Measurements from ENCODE around the gene GTF3C1. TPM values are rescaled to one million over a fixed set of nuclear protein-coding genes. Genes with fewer than 3 reads are reported as not detected.

GTF3C1 gene, protein sequence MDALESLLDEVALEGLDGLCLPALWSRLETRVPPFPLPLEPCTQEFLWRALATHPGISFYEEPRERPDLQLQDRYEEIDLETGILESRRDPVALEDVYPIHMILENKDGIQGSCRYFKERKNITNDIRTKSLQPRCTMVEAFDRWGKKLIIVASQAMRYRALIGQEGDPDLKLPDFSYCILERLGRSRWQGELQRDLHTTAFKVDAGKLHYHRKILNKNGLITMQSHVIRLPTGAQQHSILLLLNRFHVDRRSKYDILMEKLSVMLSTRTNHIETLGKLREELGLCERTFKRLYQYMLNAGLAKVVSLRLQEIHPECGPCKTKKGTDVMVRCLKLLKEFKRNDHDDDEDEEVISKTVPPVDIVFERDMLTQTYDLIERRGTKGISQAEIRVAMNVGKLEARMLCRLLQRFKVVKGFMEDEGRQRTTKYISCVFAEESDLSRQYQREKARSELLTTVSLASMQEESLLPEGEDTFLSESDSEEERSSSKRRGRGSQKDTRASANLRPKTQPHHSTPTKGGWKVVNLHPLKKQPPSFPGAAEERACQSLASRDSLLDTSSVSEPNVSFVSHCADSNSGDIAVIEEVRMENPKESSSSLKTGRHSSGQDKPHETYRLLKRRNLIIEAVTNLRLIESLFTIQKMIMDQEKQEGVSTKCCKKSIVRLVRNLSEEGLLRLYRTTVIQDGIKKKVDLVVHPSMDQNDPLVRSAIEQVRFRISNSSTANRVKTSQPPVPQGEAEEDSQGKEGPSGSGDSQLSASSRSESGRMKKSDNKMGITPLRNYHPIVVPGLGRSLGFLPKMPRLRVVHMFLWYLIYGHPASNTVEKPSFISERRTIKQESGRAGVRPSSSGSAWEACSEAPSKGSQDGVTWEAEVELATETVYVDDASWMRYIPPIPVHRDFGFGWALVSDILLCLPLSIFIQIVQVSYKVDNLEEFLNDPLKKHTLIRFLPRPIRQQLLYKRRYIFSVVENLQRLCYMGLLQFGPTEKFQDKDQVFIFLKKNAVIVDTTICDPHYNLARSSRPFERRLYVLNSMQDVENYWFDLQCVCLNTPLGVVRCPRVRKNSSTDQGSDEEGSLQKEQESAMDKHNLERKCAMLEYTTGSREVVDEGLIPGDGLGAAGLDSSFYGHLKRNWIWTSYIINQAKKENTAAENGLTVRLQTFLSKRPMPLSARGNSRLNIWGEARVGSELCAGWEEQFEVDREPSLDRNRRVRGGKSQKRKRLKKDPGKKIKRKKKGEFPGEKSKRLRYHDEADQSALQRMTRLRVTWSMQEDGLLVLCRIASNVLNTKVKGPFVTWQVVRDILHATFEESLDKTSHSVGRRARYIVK (N-terminal part only)
- total RNA-seq: 10 to 100 TPM; 39.8 to 47.7 TPM
- long read RNA-seq, donor 1, full-length matches to known transcripts: 3 of 23 reads
- long read RNA-seq, donor 1, partial matches to known transcripts: 15 of 23 reads
- long read RNA-seq, donor 1, other reads (novel, unspliced or antisense): 5 of 23 reads
- long read RNA-seq, donor 2, partial matches to known transcripts: 40 of 45 reads
- long read RNA-seq, donor 2, other reads (novel, unspliced or antisense): 3 of 45 reads

DNA sequence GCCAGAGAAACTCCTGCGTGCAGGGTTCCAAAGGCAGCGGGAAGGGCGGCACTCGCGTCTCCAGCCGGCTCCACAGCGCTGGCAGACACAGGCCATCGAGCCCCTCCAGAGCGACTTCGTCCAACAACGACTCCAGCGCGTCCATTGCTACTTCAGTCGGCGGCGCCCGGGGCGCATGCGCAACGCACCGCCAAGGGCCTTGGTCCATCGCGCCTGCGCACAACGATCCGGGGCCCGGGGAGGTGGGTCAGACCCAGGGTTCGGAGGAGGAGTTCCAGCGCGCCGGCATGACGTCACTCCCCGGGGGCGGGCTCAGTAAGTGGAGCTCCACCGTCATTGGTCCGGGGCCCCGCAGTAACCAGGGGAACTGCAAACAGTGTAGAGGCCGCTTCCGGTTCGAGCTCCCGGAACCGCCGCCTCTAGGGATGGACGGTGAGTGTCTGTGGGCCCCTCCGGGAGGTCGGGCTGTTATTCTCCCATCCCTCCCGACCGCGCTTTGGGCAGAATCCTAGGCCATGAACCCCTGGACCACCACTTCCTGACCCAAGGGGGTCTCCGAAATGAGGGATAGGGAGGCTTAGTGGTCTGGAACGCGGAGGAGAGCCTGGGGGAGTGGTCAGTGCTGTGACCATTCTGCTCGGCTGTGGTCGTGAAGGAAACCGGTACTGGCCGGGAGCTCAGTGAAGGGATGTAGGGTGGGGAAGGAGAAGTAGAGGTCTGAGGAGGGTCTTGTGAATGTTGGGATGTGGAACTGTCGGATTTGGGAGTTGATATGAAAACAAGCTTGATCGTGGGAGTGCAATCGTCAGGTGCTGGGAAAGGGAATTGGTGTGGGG, at the start of gene GTF3C1, which contains the start of gene KATNIP:
GTF3C1 (minus strand) TSS at position 168 of the 836 bp plus-strand sequence; CDS start at position 145, 23 bp downstream.
KATNIP (plus strand) TSS at position 399 of the 836 bp plus-strand sequence; CDS start at position 426, 27 bp downstream.
- peak; percentile 100 for DNase-seq (ENCODE audit: low spot score)
- intact Hi-C loops (cut with DNase I): no loop called here

DNA sequence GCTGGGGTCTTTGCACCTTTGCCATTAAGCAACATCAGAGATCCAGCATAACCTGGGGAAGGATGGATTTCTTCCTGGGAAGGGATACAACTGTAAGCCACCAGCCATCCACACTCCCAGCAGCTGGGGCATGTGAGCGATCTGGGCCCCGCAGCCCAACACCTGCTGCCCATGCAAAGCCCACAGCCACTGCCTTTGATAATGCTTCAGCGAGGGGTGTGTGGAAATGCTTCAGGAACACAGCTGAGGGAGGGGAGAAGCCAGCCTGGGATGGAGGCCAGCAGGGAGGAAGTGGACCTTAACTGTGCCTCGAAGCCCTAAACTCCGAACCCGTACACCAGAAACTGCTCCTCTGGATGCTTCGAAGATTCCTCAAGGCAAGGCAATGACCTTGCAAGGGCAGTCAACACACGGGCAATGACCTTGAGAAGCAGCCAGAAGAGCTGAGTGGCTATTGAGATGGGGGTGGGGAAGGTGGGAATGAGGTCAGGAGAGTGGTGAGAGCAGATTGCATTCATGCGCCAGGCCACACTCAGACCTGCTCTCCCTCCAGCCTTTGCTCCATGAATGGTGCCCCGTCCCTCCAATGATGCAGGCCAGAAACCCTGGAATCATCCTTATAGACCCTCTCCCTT, 49.3 kb upstream of the GTF3C1 start:
- intact Hi-C loops (cut with DNase I): no loop called here
- no peak for DNase-seq (ENCODE audit: low spot score)

DNA sequence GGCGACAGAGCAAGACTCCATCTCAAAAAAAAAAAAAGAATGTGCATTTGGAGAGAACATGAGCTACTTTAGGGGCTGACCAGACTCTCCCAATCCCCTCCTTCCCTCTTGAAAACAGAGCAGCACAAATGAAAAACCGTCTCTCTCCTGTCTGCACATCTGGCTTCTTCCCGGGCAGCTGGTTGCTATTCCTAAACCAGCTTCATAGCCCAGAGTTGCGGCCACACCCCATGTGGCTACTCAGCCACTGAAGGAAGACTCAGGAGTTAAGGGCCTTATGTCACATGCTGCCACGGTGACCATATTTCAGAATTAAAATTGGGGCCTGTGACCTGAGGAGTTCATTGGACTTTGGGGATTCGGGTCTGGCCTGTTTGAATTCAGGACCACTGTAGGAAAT, 48.5 kb upstream of the GTF3C1 start:
- intact Hi-C loops (cut with DNase I): no loop called here
- DNase-seq (ENCODE audit: low spot score): no peak

DNA sequence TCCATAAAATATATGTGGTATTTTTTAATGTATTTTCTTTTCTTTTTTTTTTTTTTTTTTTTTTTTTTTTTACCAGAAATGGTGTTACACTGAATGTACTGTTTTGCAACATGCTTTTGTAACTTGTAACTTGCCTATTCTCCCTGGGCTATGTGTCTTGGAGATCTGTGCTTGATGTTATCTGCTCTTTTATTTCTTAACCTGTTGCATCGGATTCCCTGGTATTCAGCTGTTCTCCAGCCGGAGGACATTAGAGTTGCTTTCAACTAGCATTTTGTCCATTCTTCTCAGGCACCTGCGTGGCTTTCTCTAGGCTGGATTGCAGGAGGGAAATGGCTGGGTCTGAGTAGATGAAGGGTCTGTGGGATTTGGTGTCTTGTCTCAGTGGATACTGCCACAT, 47.6 kb upstream of the GTF3C1 start:
- intact Hi-C loops (cut with DNase I): no loop called here
- no peak for DNase-seq (ENCODE audit: low spot score)

DNA sequence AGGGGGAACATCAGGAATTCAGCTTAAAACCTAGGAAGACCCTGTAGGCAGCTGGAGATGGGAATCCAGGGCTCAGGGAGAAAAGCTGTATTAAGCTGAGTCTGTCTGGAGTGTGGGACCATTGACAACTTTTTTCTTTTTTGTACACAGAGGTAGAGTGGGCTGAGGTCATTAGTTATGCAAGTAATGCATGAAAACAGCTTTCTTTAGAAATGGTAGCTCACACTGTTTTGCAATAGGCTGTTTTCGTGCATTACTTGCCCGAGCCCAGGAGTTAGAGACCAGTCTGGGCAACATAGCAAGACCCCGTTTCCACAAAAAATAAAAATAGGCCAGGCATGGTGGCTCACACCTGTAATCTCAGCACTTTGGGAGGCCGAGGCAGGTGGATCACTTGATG, 46.7 kb upstream of the GTF3C1 start:
- intact Hi-C loops (cut with DNase I): no loop called here
- no peak for DNase-seq (ENCODE audit: low spot score)

DNA sequence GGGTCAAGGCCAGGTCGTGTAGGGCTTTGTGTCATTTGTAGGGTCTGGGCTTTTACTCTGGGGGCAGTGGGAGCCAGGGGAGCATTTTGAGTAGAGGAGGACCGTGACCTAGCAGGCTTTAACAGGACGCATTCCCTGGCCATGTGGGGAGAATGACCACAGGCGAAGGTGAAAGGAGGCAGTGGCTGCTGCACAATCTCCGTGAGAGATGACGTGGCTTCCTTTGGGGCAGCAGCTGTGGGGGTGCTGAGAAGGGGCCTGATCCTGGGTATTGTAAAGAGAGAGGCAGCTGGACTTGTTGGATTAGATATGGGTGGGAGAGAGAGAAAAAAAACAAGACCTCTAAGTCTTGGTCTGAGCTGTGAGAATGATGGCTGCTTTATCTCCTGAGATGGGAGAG, 46.3 kb upstream of the GTF3C1 start:
- intact Hi-C loops (cut with DNase I): no loop called here
- no peak for DNase-seq (ENCODE audit: low spot score)

DNA sequence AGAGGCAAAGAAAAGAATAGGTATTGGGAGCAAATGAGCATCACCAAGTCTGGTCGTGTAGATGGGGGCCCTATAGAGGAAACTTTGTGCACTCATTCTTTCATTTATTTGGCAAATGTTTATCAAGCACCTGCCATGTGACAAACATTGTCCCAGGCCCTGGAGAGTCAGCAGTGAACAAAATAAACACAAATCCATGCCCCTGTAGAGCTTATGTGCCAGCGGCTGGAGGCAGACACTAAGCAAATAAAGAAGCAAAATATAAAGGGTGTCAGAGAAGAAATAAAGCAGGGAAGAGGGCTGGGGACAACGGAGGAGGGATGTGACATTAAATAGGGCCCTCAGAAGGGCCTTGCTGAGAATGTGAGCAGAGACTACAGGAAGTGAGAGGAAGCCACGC, 45.8 kb upstream of the GTF3C1 start:
- DNase-seq (ENCODE audit: low spot score): no peak
- intact Hi-C loops (cut with DNase I): no loop called here

DNA sequence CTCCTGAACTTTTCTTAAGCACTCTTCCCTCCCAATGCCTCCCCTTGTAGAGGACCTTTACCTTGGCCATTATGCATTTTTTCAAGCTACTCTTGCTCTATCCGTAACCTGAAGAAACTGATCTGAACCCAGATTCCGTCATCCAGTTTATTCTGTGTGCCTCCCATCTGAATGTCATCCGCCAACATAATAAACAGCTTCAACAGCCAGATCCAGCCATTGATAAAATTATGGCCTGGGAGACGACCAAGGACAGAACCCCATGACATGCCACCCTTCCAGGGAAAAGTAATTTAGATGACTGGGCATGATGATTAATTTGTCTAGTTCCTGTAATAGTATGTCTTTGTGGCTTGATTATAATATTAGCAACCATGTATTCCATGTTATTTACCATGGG, 42.1 kb upstream of the GTF3C1 start:
- intact Hi-C loops (cut with DNase I): no loop called here
- no peak for DNase-seq (ENCODE audit: low spot score)

DNA sequence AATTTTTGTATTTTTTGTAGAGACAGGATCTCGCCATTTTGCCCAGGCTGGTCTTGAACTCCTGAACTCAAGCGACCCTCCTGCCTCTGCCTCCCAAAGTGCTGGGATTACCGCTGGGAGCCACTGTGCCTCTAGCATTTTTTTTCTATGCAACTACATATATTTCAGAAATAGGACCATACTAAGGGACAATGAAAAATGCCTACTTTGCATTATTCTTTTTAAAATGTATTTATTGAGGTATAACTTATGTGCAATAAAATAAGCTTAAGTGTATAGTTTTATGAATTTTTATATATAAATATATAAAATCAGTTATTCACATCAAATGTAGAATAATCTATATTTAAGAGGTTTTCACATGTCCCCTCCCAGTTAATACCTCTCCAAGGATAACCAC, 38.3 kb upstream of the GTF3C1 start:
- intact Hi-C loops (cut with DNase I): no loop called here
- peak; percentile 36 for DNase-seq (ENCODE audit: low spot score)

DNA sequence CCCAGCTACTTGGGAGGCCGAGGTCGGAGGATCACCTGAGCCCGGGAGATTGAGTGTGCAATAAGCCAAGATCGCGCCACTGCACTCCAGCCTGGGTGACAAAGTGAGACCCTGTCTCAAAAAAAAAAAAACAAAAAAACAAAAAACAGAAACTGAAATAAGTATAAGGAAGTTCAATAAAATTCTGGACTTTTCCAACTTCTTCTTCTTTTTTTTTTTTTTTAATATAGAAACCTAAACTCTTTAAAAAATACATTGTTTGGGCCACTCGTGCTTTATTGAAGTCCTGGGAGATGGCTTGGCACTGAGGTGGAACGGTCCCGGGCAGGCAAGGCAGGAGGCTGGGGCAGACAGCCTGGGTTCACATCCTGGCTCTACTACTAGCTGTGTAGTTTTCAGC, 37.0 kb upstream of the GTF3C1 start:
- intact Hi-C loops (cut with DNase I): no loop called here
- DNase-seq (ENCODE audit: low spot score): no peak

DNA sequence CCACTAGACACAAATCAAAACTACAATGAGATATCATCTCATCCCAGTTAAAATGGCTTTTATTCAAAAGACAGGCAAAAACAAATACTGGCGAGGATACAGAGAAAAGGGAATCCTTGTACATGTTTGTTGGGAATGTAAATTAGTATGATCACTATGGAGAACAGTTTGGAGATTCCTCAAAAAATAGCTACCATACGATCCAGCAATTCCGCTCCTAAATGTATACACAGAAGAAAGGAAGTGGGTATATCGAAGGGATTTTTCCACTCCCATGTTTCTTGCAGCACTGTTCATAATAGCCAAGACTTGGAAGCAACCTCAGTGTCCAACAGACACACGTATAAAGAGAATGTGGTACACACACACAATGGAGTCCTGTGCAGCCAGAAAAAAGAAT, 35.5 kb upstream of the GTF3C1 start:
- intact Hi-C loops (cut with DNase I): no loop called here
- no peak for DNase-seq (ENCODE audit: low spot score)

DNA sequence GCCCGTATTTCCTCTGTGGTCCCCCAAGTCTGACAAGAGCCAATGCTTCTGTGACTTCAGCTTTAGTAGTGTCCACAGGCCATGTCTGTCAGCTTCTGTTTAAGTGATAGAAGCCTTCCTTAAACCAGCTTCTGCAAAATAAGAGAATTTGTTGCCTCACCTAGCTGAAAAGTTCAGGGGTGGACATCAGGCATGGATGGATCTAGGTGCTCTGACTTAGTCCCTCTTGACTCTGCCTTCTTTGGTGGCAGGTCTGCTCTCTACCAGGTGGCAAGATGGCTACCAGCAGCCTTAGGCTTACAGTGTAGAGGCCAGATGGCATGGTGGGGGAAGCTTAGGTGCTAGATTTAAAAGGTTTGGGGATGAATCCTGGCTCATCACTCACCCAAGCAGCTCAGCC, 33.9 kb upstream of the GTF3C1 start:
- no peak for DNase-seq (ENCODE audit: low spot score)
- intact Hi-C loops (cut with DNase I): loop anchor here in 1 of 2 donors (5.0 kb wide), 1 partner anchor 699 kb away; no protein-coding TSS in a partner anchor

DNA sequence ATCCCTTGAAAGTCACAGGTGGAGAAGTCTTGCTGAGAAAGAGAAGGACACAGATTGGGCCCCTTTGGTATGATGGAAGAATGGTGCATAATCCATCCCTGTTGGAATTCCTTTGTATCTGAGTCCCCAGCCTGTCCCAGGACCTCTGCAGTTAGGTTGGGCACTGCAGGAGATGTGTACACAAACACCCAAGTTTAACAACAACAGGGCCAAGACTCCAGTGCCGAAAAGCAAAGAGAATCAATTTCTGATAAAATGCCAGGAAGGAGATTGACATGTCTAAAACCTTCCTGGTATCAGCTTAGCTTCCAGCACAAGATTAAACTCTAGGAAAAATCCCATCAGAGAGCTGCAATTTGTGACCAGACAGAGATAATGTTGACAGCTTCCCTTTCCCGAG, 33.2 kb upstream of the GTF3C1 start:
- intact Hi-C loops (cut with DNase I): loop anchor here in 1 of 2 donors (5.0 kb wide), 1 partner anchor 699 kb away; no protein-coding TSS in a partner anchor
- no peak for DNase-seq (ENCODE audit: low spot score)

DNA sequence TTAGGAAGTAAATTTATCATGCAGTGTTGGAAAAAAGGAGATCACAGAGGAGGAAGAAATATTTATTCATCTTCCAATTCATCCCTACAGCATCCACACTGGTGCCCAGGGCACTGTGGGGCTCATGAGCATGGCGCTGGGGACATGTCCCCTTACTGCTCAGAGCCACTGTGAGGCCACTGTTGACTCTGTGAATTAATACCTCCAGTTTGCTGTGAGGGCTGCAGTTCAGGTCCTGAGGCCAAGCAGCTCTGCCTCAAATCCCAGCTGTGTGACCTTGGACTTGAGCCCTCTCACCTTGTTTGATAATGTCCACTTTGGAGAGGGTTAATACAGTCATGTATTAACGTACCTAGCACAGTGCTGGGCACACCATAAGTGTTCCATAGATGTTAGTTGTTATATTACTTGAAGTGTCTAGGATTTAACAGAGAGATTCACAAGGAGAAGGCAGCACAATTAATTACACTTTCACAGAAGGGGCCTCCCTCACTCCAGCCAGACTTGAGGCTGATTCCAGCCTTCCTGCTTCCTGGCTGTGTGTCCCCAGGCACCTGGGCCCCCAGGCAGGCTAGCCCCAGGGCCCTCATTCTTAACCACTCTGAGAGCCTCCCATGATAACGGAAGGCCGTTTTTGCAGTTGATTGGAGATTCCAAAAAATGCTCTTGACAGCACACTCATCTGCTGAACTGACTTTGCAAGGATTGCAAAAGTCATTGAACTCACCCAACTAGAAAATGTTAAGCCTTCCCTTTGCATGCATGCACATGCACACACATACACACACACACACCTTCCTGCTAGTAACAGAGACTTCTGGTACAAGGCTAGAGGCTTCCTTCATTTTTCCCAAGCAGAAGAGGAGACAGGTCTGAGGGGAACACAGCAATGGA, 29.6 kb upstream of the GTF3C1 start:
- DNase-seq (ENCODE audit: low spot score): no peak
- intact Hi-C loops (cut with DNase I): no loop called here

DNA sequence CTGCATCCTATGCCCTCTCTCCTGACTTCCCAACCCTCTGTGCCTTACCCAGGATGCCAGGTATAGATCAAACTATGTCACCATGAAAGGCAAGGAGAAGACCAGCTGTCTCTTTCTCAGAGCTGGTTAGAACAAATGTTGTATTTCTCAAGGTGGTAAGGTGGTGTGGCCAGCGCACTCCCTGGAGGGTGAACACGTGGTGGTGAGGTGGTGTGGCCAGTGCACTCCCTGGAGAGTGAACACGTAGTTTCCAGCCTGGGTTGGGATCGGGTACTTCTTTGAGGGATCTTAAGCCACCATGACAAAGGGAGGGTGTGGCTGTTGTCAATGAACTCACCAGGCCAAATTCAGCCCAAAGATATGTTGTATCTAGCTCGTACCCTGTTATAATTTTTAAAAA, 27.0 kb upstream of the GTF3C1 start:
- intact Hi-C loops (cut with DNase I): no loop called here
- no peak for DNase-seq (ENCODE audit: low spot score)

DNA sequence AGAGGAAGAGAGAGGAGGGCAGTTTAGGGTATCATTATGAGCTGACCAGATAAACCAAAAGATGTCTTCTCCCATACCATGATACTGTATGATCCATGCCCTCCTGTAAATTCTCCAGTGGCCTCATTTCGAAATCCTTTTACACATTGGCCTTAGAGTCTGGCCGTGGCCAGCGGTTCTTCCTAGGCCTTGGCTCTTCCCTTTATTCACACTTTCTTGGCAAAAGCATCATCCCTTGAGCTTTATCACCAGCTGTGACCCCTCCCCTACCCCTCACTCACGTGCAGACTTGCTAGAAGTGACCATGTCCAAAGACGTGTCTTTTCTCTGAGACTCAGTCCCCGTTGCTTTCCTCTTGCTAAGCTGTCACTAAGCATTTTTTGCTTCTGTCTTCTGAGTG, 23.0 kb upstream of the GTF3C1 start:
- no peak for DNase-seq (ENCODE audit: low spot score)
- intact Hi-C loops (cut with DNase I): no loop called here

All from posterior vena cava (tissue), 2 donors.